ENCODE results near the gene TRPM2.
A peak's percentile ranks its signal among the peaks of the same experiment; 100 is the strongest.
"Not testable (repeated sequence)": the region's sequence is repeated elsewhere in the genome, so short reads cannot be mapped to it uniquely, and the experiment has no call there.

Gene TRPM2

GRCh38 chr21:44377201-44377921, 23.9 kb downstream of the TRPM2 start:
- DNase-seq, result peak; percentile 38

GRCh38 chr21:44377922-44378645, 24.7 kb downstream of the TRPM2 start:
- DNase-seq, result no peak

GRCh38 chr21:44378646-44379514, 25.5 kb downstream of the TRPM2 start:
- no peak for DNase-seq

- DNase-seq, result no peak
Observed at GRCh38 chr21:44379515-44379848, 26.1 kb downstream of the TRPM2 start.

- no peak for DNase-seq
Observed at GRCh38 chr21:44379991-44380865, 26.8 kb downstream of the TRPM2 start.

- no peak for DNase-seq
Observed at GRCh38 chr21:44380876-44381275, 27.5 kb downstream of the TRPM2 start.

- no peak for DNase-seq
Observed at GRCh38 chr21:44381874-44382273, 28.5 kb downstream of the TRPM2 start.

GRCh38 chr21:44382536-44382935, 29.1 kb downstream of the TRPM2 start:
- DNase-seq, result no peak

GRCh38 chr21:44383216-44383615, 29.8 kb downstream of the TRPM2 start:
- no peak for DNase-seq

- DNase-seq, result no peak
Observed at GRCh38 chr21:44384968-44385367, 31.5 kb downstream of the TRPM2 start.

- no peak for DNase-seq
Observed at GRCh38 chr21:44389335-44389734, 35.9 kb downstream of the TRPM2 start.

GRCh38 chr21:44390886-44391285, 37.5 kb downstream of the TRPM2 start:
- DNase-seq, result no peak

- no peak for DNase-seq
Observed at GRCh38 chr21:44391345-44392091, 38.1 kb downstream of the TRPM2 start.

GRCh38 chr21:44392185-44392584, 38.8 kb downstream of the TRPM2 start:
- DNase-seq, result no peak

GRCh38 chr21:44392916-44393315, 39.5 kb downstream of the TRPM2 start:
- peak; percentile 32 for DNase-seq

- no peak for DNase-seq
Observed at GRCh38 chr21:44394733-44395132, 41.3 kb downstream of the TRPM2 start.

- DNase-seq, result no peak
Observed at GRCh38 chr21:44395260-44395659, 41.8 kb downstream of the TRPM2 start.

GRCh38 chr21:44396803-44397202, 43.4 kb downstream of the TRPM2 start:
- DNase-seq, result not testable (repeated sequence)

- DNase-seq, result no peak
Observed at GRCh38 chr21:44397431-44398031, 44.1 kb downstream of the TRPM2 start.

GRCh38 chr21:44398499-44398898, 45.1 kb downstream of the TRPM2 start:
- DNase-seq, result no peak

Data from NCI-H82 (cell line).